K562 (cell line): ENCODE results near the gene SRBD1. TPM values are rescaled to one million over a fixed set of nuclear protein-coding genes. Genes with fewer than 3 reads are reported as not detected.

Experiments used
- ARID3B ChIP-seq: fragments of 250-450 bp; sonication (Bioruptor Pico); IDR thresholded peaks from 2 replicates; pipeline ENCODE4 v1.4.0; 2020; ENCODE audit warnings: borderline replicate concordance
- ATF3 ChIP-seq, 2 experiments: fragments of 450-650 bp in 1 of 2; sonication (generic) in 1 of 2; formaldehyde crosslinking in 1 of 2; IDR thresholded peaks in 1 of 2; conservative IDR thresholded peaks in 1 of 2; 2 replicates each; pipeline versions ENCODE4 v1.6.1 to v1.8.1; 2016 to 2023; ENCODE audit warnings: mild to moderate bottlenecking in 2 of 2, moderate library complexity in 2 of 2, inconsistent platforms in 1 of 2, missing genetic modification reagents in 1 of 2
- BMI1 ChIP-seq: fragments of 150-350 bp; IDR thresholded peaks from 2 replicates; pipeline ENCODE4 v1.6.1; 2014; ENCODE audit warnings: low read length
- BRD9 ChIP-seq: fragments of 450-650 bp; IDR thresholded peaks from 2 replicates; pipeline ENCODE4 v1.6.1; 2018; ENCODE audit warnings: low read depth; ENCODE audit not compliant: partially characterized antibody
- CSDE1 ChIP-seq, 2 experiments: fragments of 450-650 bp; IDR thresholded peaks; 2 replicates each; pipeline ENCODE4 v1.6.1; 2016; ENCODE audit warnings: mild to moderate bottlenecking in 1 of 2
- DIDO1 ChIP-seq: fragments of 450-650 bp; IDR thresholded peaks from 2 replicates; pipeline ENCODE4 v1.6.1; 2016; ENCODE audit warnings: low read depth, missing biosample characterization, missing genetic modification characterization
- DNMT1 ChIP-seq: fragments of 450-650 bp; IDR thresholded peaks from 2 replicates; pipeline ENCODE4 v1.6.1; 2016; ENCODE audit warnings: antibody characterized with exemption, mild to moderate bottlenecking
- E2F8 ChIP-seq: fragments of 450-650 bp; IDR thresholded peaks from 2 replicates; pipeline ENCODE4 v1.7.1; 2018; ENCODE audit warnings: mild to moderate bottlenecking, low read depth; ENCODE audit not compliant: partially characterized antibody
- EP300 ChIP-seq: IDR thresholded peaks from 2 replicates; pipeline ENCODE4 v1.6.1; 2012; ENCODE audit warnings: low read length, improper control_type of control experiment
- HNRNPL ChIP-seq: fragments of 200-400 bp; formaldehyde crosslinking; IDR thresholded peaks from 2 replicates; pipeline ENCODE4 v1.6.1; 2017; ENCODE audit warnings: low read depth, mild to moderate bottlenecking, low read length
- KLF6 ChIP-seq: fragments of 250-450 bp; sonication (Bioruptor Pico); IDR thresholded peaks from 2 replicates; pipeline ENCODE4 v1.4.0; 2020; ENCODE audit warnings: mild to moderate bottlenecking, moderate library complexity, borderline replicate concordance
- RBM17 ChIP-seq: fragments of 200-400 bp; formaldehyde crosslinking; IDR thresholded peaks from 2 replicates; pipeline ENCODE4 v1.6.1; 2017; ENCODE audit warnings: low read depth, mild to moderate bottlenecking, low read length, borderline replicate concordance
- RBM34 ChIP-seq: fragments of 200-400 bp; formaldehyde crosslinking; IDR thresholded peaks from 2 replicates; pipeline ENCODE4 v1.6.1; 2018; ENCODE audit warnings: low read length, borderline replicate concordance; ENCODE audit not compliant: insufficient read depth
- RFX5 ChIP-seq: IDR thresholded peaks from 2 replicates; pipeline ENCODE4 v1.6.1; 2011; ENCODE audit warnings: low read depth, mild to moderate bottlenecking, improper control_type of control experiment, low read length
- SMAD2 ChIP-seq: fragments of 150-350 bp; IDR thresholded peaks from 2 replicates; pipeline ENCODE4 v1.6.1; 2014; ENCODE audit warnings: low read depth, mild to moderate bottlenecking, low read length
- SREBF2 ChIP-seq: sonication (generic); formaldehyde crosslinking; IDR thresholded peaks from 2 replicates; pipeline ENCODE4 v1.4.0; 2020; ENCODE audit warnings: mild to moderate bottlenecking, missing genetic modification reagents
- TOE1 ChIP-seq, 2 experiments: fragments of 450-650 bp in 1 of 2; sonication (generic) in 1 of 2; formaldehyde crosslinking in 1 of 2; IDR thresholded peaks; 2 replicates each; pipeline versions ENCODE4 v1.7.1 to v1.8.0; 2016 to 2022; ENCODE audit warnings: borderline replicate concordance in 2 of 2, mild to moderate bottlenecking in 2 of 2, antibody characterized with exemption in 1 of 2, inconsistent platforms in 1 of 2, low read depth in 1 of 2, missing genetic modification reagents in 1 of 2, moderate library complexity in 1 of 2
- ZBTB8A ChIP-seq: fragments of 450-650 bp; IDR thresholded peaks from 2 replicates; pipeline ENCODE4 v1.6.1; 2018; ENCODE audit warnings: mild to moderate bottlenecking, moderate library complexity; ENCODE audit not compliant: partially characterized antibody
- ZNF217 ChIP-seq: sonication (generic); formaldehyde crosslinking; IDR thresholded peaks from 2 replicates; pipeline ENCODE4 v1.8.0; 2022; ENCODE audit warnings: mild to moderate bottlenecking, missing genetic modification reagents
- ZNF583 ChIP-seq: fragments of 250-450 bp; sonication (Bioruptor Pico); IDR thresholded peaks from 2 replicates; pipeline ENCODE4 v1.4.0; 2020
- ZNF696 ChIP-seq: fragments of 250-450 bp; sonication (Bioruptor Pico); conservative IDR thresholded peaks from 2 replicates; pipeline ENCODE4 v1.4.0; 2020; ENCODE audit warnings: mild to moderate bottlenecking, moderate library complexity
- ZNF766 ChIP-seq: fragments of 200-800 bp; sonication (Bioruptor generic); conservative IDR thresholded peaks from 2 replicates; pipeline ENCODE4 v1.6.1; 2016; ENCODE audit warnings: missing genetic modification characterization, missing compliant biosample characterization
- polyA plus RNA-seq, 8 experiments: library from polyadenylated mRNA; depleted of rRNA in 4 of 8; stranded (reverse) in 5 of 8; unstranded in 3 of 8; fragments of >200 nt; fragmentation: Nextera tagmentation in 2 of 8; fragmentation: Illumina TruSeq in 1 of 8; extraction: Ambion mirVana in 2 of 8; extraction: Trizol in 1 of 8; gene quantifications; 2 replicates each; pipeline versions ENCODE4 v1.2.1 to v1.2.3, GENCODE V29; 2011 to 2014; ENCODE audit warnings: inconsistent platforms in 1 of 8, missing spikeins in 1 of 8
- total RNA-seq, 7 experiments: library from RNA; depleted of rRNA in 6 of 7; stranded (reverse); fragments of >200 nt in 6 of 7; fragmentation: Illumina TruSeq in 2 of 7; extraction: Trizol in 2 of 7; gene quantifications; 2 replicates each; pipeline versions ENCODE4 v1.2.1 to v1.2.3, GENCODE V29; 2011 to 2021; ENCODE audit warnings: low replicate concordance in 1 of 7

The SRBD1 gene
- total and polyA plus RNA-seq, 9 of the 15 experiments (the other 6 are each of a cell fraction or from before 2014, with no cell fraction given), result 6.9 to 23.2 (median 14.7) TPM

- peak; percentile 86 for TF ChIP-seq E2F8
- no peak for TF ChIP-seq BRD9
- no peak for TF ChIP-seq ARID3B (CRISPR knock-in tag)
- TF ChIP-seq TOE1 (IDR thresholded peaks at IDR 0.05; ENCODE audit: borderline replicate concordance), result 0 out of 2 replicates have a peak, but pooled peaks have one; percentile 55
- TF ChIP-seq TOE1 (CRISPR knock-in tag; IDR thresholded peaks at IDR 0.05; ENCODE audit: borderline replicate concordance, low read depth), result no peak
- no peak for TF ChIP-seq KLF6 (CRISPR knock-in tag)
- no peak for TF ChIP-seq RBM17
- TF ChIP-seq SMAD2, result no peak
- no peak for TF ChIP-seq BMI1
- TF ChIP-seq EP300, result no peak
- TF ChIP-seq HNRNPL, result no peak
- no peak for TF ChIP-seq ZBTB8A
- no peak for TF ChIP-seq ZNF583 (CRISPR knock-in tag)
- no peak for TF ChIP-seq RBM34
- no peak for TF ChIP-seq SREBF2 (CRISPR knock-in tag)
- TF ChIP-seq ZNF696, result no peak
- no peak for TF ChIP-seq ZNF217
- no peak for TF ChIP-seq RFX5
- TF ChIP-seq CSDE1 (IDR thresholded peaks at IDR 0.05), result no peak
- no peak for TF ChIP-seq DIDO1 (tag)
- peak; percentile 82 for TF ChIP-seq ZNF766 (CRISPR knock-in tag)
- 0 out of 2 replicates have a peak, but pooled peaks have one; percentile 11 for TF ChIP-seq ATF3 (IDR thresholded peaks at IDR 0.05)
- no peak for TF ChIP-seq ATF3 (CRISPR knock-in tag; conservative IDR thresholded peaks at IDR 0.05)
- TF ChIP-seq DNMT1, result no peak
Measured at GRCh38 chr2:45650851-45651414, 39.9 kb upstream of the SRBD1 start (continued).
